ENCODE data around the gene COL9A3.

DNA sequence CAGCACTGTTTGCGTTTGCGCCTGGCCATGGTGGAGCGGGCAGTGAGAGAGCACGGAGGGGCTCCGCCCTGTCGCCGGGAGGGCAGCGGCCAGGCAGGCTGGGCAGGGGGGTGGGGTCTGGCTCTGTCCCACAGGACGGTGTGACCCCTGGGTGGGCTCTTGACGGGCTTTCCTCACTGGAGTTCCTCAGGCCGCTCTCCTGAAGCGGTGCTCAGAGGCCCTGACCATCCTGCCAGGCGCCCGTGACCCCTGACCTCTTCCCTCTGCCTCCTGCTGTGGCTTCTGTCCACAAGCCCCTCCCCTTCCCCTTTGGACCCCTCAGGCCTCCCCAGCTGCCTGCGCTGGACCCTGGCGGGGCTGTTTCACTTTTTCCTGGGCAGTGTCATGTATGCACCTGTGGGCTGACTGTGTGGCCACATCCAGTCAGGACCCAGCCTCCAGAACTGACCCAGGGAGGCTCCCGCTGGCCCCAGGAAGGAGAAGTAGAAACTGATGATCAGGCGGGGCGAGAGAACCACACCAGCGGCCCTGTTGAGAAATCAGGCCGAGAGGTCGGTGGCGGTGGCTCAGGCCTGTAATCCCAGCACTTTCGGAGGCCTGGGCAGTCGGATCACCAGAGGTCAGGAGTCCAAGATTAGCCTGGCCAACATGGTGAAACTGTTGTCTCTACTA, 11.0 kb upstream of the COL9A3 start:
- no peak for TF ChIP-seq POLR2AphosphoS5 (IDR thresholded peaks at IDR 0.05)
- TF ChIP-seq, protein P1, sequence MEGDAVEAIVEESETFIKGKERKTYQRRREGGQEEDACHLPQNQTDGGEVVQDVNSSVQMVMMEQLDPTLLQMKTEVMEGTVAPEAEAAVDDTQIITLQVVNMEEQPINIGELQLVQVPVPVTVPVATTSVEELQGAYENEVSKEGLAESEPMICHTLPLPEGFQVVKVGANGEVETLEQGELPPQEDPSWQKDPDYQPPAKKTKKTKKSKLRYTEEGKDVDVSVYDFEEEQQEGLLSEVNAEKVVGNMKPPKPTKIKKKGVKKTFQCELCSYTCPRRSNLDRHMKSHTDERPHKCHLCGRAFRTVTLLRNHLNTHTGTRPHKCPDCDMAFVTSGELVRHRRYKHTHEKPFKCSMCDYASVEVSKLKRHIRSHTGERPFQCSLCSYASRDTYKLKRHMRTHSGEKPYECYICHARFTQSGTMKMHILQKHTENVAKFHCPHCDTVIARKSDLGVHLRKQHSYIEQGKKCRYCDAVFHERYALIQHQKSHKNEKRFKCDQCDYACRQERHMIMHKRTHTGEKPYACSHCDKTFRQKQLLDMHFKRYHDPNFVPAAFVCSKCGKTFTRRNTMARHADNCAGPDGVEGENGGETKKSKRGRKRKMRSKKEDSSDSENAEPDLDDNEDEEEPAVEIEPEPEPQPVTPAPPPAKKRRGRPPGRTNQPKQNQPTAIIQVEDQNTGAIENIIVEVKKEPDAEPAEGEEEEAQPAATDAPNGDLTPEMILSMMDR (IDR thresholded peaks at IDR 0.05): no peak

All from transverse colon (tissue), 4 donors.